ENCODE results near the gene GBE1. TPM values are rescaled to one million over a fixed set of nuclear protein-coding genes. Genes with fewer than 3 reads are reported as not detected.

The GBE1 gene
- total RNA-seq, 2 donors from 2014 or later, result 60.1 to 67.1 TPM

GRCh38 chr3:81658322-81658997 is 103.0 kb downstream of the GBE1 start:
- ATAC-seq (ENCODE audit: insufficient number of reproducible peaks, low FRiP score, low read depth), result no peak
- DNase-seq (ENCODE audit: low spot score), result no peak
- TF ChIP-seq CTCF (IDR thresholded peaks at IDR 0.05), result no peak
- Histone ChIP-seq H3K9me3 (no peaks in the 10 kb centered on the region), H3K27ac (no peak overlapping the region), H3K36me3 (no peaks in the 10 kb centered on the region), H3K27me3 (replicated peaks; ENCODE audit: insufficient read depth) (no peaks in the 10 kb centered on the region), H3K4me1 (ENCODE audit: control insufficient read depth in 1 of 2, low read depth in 2 of 2) (no peaks in the 10 kb centered on the region), H3K4me3 (no peak overlapping the region)

GRCh38 chr3:81651139-81651538 is 110.3 kb downstream of the GBE1 start:
- H3K4me3 ChIP-seq, result no peak overlapping the region
- no peak for TF ChIP-seq CTCF (IDR thresholded peaks at IDR 0.05)

GRCh38 chr3:81650187-81650586 is 111.3 kb downstream of the GBE1 start:
- Histone ChIP-seq H3K27ac (no peak overlapping the region), H3K4me1 (ENCODE audit: control insufficient read depth in 1 of 2, low read depth in 2 of 2) (peaks cover 4 to 12% of the 10 kb centered on the region in 2 donors), H3K27me3 (replicated peaks; ENCODE audit: insufficient read depth) (no peaks in the 10 kb centered on the region), H3K4me3 (no peak overlapping the region), H3K36me3 (no peaks in the 10 kb centered on the region), H3K9me3 (no peaks in the 10 kb centered on the region)
- no peak for ATAC-seq (ENCODE audit: insufficient number of reproducible peaks, low FRiP score, low read depth)
- DNase-seq (ENCODE audit: low spot score), result no peak
- TF ChIP-seq CTCF (IDR thresholded peaks at IDR 0.05), result no peak

More at GRCh38 chr3:81651139-81651538, 110.3 kb downstream of the GBE1 start:
- no peak for ATAC-seq (ENCODE audit: insufficient number of reproducible peaks, low FRiP score, low read depth)
- no peaks in the 10 kb centered on the region for H3K27me3 ChIP-seq (replicated peaks; ENCODE audit: insufficient read depth)
- H3K9me3 ChIP-seq, result no peaks in the 10 kb centered on the region
- DNase-seq (ENCODE audit: low spot score), result no peak
- no peaks in the 10 kb centered on the region for H3K36me3 ChIP-seq
- no peak overlapping the region for H3K27ac ChIP-seq
- peaks cover 4 to 12% of the 10 kb centered on the region in 2 donors for H3K4me1 ChIP-seq (ENCODE audit: control insufficient read depth in 1 of 2, low read depth in 2 of 2)

- H3K4me3 ChIP-seq, result no peak overlapping the region
- H3K9me3 ChIP-seq, result no peaks in the 10 kb centered on the region
- H3K27ac ChIP-seq, result no peak overlapping the region
- DNase-seq (ENCODE audit: low spot score) (no peak), ATAC-seq (ENCODE audit: insufficient number of reproducible peaks, low FRiP score, low read depth) (no peak)
- TF ChIP-seq CTCF (IDR thresholded peaks at IDR 0.05), result no peak
- no peaks in the 10 kb centered on the region for H3K27me3 ChIP-seq (replicated peaks; ENCODE audit: insufficient read depth)
- no peaks in the 10 kb centered on the region for H3K4me1 ChIP-seq (ENCODE audit: control insufficient read depth in 1 of 2, low read depth in 2 of 2)
- no peaks in the 10 kb centered on the region for H3K36me3 ChIP-seq
Observed at GRCh38 chr3:81645248-81645647, 116.2 kb downstream of the GBE1 start.

- Histone ChIP-seq H3K36me3 (no peaks in the 10 kb centered on the region), H3K9me3 (no peaks in the 10 kb centered on the region), H3K27ac (no peak overlapping the region), H3K4me1 (ENCODE audit: control insufficient read depth in 1 of 2, low read depth in 2 of 2) (no peaks in the 10 kb centered on the region), H3K4me3 (no peak overlapping the region), H3K27me3 (replicated peaks; ENCODE audit: insufficient read depth) (no peaks in the 10 kb centered on the region)
- no peak for DNase-seq (ENCODE audit: low spot score)
- TF ChIP-seq CTCF (IDR thresholded peaks at IDR 0.05), result peak; percentile 17
- no peak for ATAC-seq (ENCODE audit: insufficient number of reproducible peaks, low FRiP score, low read depth)
Observed at GRCh38 chr3:81643721-81644120, 117.7 kb downstream of the GBE1 start.
